Stomach (tissue), 9 donors: ENCODE results near the gene TRANK1. TPM values are rescaled to one million over a fixed set of nuclear protein-coding genes. Genes with fewer than 3 reads are reported as not detected.

Experiments
- DNase-seq, 2 donors: peaks; one replicate each; pipeline versions ENCODE4 v3.0.0 to v3.0.0-alpha.2; 2013 to 2019
- H3K27ac ChIP-seq, 5 donors: fragments of 200-600 bp in 4 of 5; sonication (generic) in 4 of 5; one replicate each; pipeline ENCODE4 v1.5.1; 2013 to 2019; ENCODE audit warnings: mild to moderate bottlenecking in 1 of 5, moderate library complexity in 1 of 5
- H3K27me3 ChIP-seq, 3 donors: fragments of 200-600 bp; sonication (generic); one replicate each; pipeline ENCODE4 v1.5.1; 2017 to 2019; ENCODE audit warnings: mixed run types in 1 of 3
- H3K36me3 ChIP-seq, 4 donors: fragments of 200-600 bp; sonication (generic); 1 replicate in 3 of 4; 2 replicates in 1 of 4; pipeline ENCODE4 v1.5.1; 2016 to 2019
- H3K4me1 ChIP-seq, 4 donors: fragments of 200-600 bp; sonication (generic); one replicate each; pipeline ENCODE4 v1.5.1; 2016 to 2019
- H3K4me3 ChIP-seq, 4 donors: fragments of 200-600 bp; sonication (generic) in 3 of 4; one replicate each; pipeline ENCODE4 v1.5.1; 2016 to 2019; ENCODE audit warnings: mild to moderate bottlenecking in 1 of 4
- H3K9me3 ChIP-seq, 4 donors: fragments of 200-600 bp; sonication (generic); one replicate each; pipeline ENCODE4 v1.5.1; 2016 to 2019
- CTCF ChIP-seq, 7 experiments: fragments of 450-650 bp in 4 of 7; fragments of 200-600 bp in 3 of 7; sonication (generic) in 3 of 7; IDR thresholded peaks; one replicate each; pipeline ENCODE4 v1.5.1; 2016 to 2019; ENCODE audit warnings: antibody characterized with exemption in 7 of 7, control low read depth in 2 of 7, mild to moderate bottlenecking in 1 of 7
- EP300 ChIP-seq: sonication (generic); formaldehyde crosslinking; IDR thresholded peaks from one replicate; pipeline ENCODE4 v1.6.1; 2017; ENCODE audit warnings: antibody characterized with exemption
- POLR2A ChIP-seq, 4 donors: fragments of 450-650 bp; IDR thresholded peaks; one replicate each; pipeline ENCODE4 v1.6.1; 2016; ENCODE audit warnings: antibody characterized with exemption in 4 of 4, control low read depth in 2 of 4, mild to moderate bottlenecking in 1 of 4, moderate library complexity in 1 of 4
- POLR2AphosphoS5 ChIP-seq, 3 donors: sonication (generic); formaldehyde crosslinking; IDR thresholded peaks; one replicate each; pipeline ENCODE4 v1.6.1; 2016; ENCODE audit warnings: antibody characterized with exemption in 3 of 3
- WGBS, 5 donors: extraction: QIAGEN DNeasy Blood & Tissue Kit in 3 of 5; methylation state at CpG; one replicate each; pipeline versions ENCODE4 v1.1.5 to v1.1.7; 2013 to 2018; 5-methylcytosine and 5-hydroxymethylcytosine counted together
- intact Hi-C: fragments of 100-400 bp; cut with DNase I; formaldehyde crosslinking; loops from one replicate; pipeline ENCODE4 v1.15.1; 2023; ENCODE audit warnings: low total_unique reads
- polyA plus RNA-seq, 3 donors: library from polyadenylated mRNA; stranded (reverse); fragments of 200-250 nt; gene quantifications; one replicate each; pipeline ENCODE4 v1.2.3, GENCODE V29; 2013
- total RNA-seq, 5 donors: library from RNA; depleted of rRNA; stranded (reverse); fragments of >200 nt; gene quantifications; one replicate each; pipeline versions ENCODE4 v1.1.0 to v1.2.3, GENCODE V29; 2014 to 2016
- donor health status: healthy with polysubstance abuse.
- donor health status: Bipolar disorder and iron deficiency.
- donor health status: healthy.

The TRANK1 gene
- total and polyA plus RNA-seq, 8 donors, result 1.2 to 27.2 (median 6.4) TPM

- no peaks in the 10 kb centered on the region for H3K9me3 ChIP-seq
- 91 to 97% (median 96%) methylated on average over 4 of the region's 4 CpGs for WGBS, 5 donors
Observed at GRCh38 chr3:36824443-36824842, 120.4 kb downstream of the TRANK1 start.

DNA sequence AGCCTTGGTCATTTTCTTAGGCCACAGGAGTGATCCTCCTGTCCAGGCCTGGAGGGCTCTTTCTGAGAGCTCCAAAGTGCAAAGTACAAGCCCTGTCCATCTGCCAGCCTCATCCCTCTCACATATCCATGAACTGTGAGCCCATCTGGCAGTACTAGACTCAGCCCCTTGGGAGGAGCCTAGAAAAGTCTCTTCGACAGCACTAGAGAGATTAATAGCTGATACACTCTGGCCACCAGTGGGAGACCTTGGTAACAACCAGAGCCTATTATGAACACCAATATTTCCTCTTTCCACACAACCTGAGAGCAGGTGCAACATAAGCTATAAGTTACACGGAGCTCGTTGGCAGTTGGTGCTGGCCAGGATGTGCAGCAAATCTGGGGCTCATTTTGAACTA is 121.0 kb downstream of the TRANK1 start:
- Histone ChIP-seq H3K4me1 (no peaks in the 10 kb centered on the region), H3K36me3 (peaks cover 0 to 44% (median 38%) of the 10 kb centered on the region in 4 donors), H3K4me3 (no peak overlapping the region), H3K9me3 (no peaks in the 10 kb centered on the region), H3K27me3 (no peaks in the 10 kb centered on the region), H3K27ac (no peak overlapping the region)
- TF ChIP-seq POLR2A (IDR thresholded peaks at IDR 0.05) (no peak), CTCF (IDR thresholded peaks at IDR 0.05) (no peak), EP300 (no peak), POLR2AphosphoS5 (IDR thresholded peaks at IDR 0.05) (no peak)
- DNase-seq, result no peak
- intact Hi-C loops, result no loop called here
- WGBS, 5 donors, result 78 to 88% (median 85%) methylated on average over 3 of the region's 3 CpGs

More at GRCh38 chr3:36824443-36824842, 120.4 kb downstream of the TRANK1 start:
- Histone ChIP-seq H3K27me3 (no peaks in the 10 kb centered on the region), H3K4me1 (no peaks in the 10 kb centered on the region), H3K27ac (no peak overlapping the region), H3K36me3 (peaks cover 0 to 50% (median 44%) of the 10 kb centered on the region in 4 donors), H3K4me3 (no peak overlapping the region)
- TF ChIP-seq POLR2AphosphoS5 (IDR thresholded peaks at IDR 0.05) (no peak), POLR2A (IDR thresholded peaks at IDR 0.05) (no peak), EP300 (no peak), CTCF (IDR thresholded peaks at IDR 0.05) (no peak)
- DNase-seq, result no peak
- intact Hi-C loops, result no loop called here

GRCh38 chr3:36820083-36820482 is 124.8 kb downstream of the TRANK1 start:
- no peak overlapping the region for H3K4me3 ChIP-seq
- no peak for TF ChIP-seq EP300
- no peak for TF ChIP-seq POLR2A (IDR thresholded peaks at IDR 0.05)
- no peak for TF ChIP-seq CTCF (IDR thresholded peaks at IDR 0.05)
- TF ChIP-seq POLR2AphosphoS5 (IDR thresholded peaks at IDR 0.05), result no peak
- 65 to 74% (median 69%) methylated on average over 3 of the region's 3 CpGs for WGBS, 5 donors
- no peaks in the 10 kb centered on the region for H3K27me3 ChIP-seq
- intact Hi-C loops, result no loop called here
- DNase-seq, result no peak
- H3K4me1 ChIP-seq, result no peaks in the 10 kb centered on the region
- H3K9me3 ChIP-seq, result no peaks in the 10 kb centered on the region
- no peak overlapping the region for H3K27ac ChIP-seq
- H3K36me3 ChIP-seq, result peaks cover 0 to 10% (median 4%) of the 10 kb centered on the region in 4 donors

- H3K4me3 ChIP-seq, result no peak overlapping the region
- no peak overlapping the region for H3K27ac ChIP-seq
- no peaks in the 10 kb centered on the region for H3K27me3 ChIP-seq
- no peaks in the 10 kb centered on the region for H3K4me1 ChIP-seq
- TF ChIP-seq CTCF (IDR thresholded peaks at IDR 0.05) (no peak), EP300 (no peak), POLR2A (IDR thresholded peaks at IDR 0.05) (no peak), POLR2AphosphoS5 (IDR thresholded peaks at IDR 0.05) (no peak)
- no peaks in the 10 kb centered on the region for H3K9me3 ChIP-seq
- DNase-seq, result no peak
- 58 to 73% (median 65%) methylated on average over 6 of the region's 6 CpGs for WGBS, 5 donors
- intact Hi-C loops, result no loop called here
- H3K36me3 ChIP-seq, result no peaks in the 10 kb centered on the region
Observed at GRCh38 chr3:36817806-36818533, 126.9 kb downstream of the TRANK1 start.
